Stomach smooth muscle (tissue), 2 donors: ENCODE results near the gene IDI1.
"Not testable (repeated sequence)": the region's sequence is repeated elsewhere in the genome, so short reads cannot be mapped to it uniquely, and the experiment has no call there.

ENCODE experiments used
- H3K27ac ChIP-seq: one replicate; pipeline ENCODE4 v1.7.0; 2013; ENCODE audit warnings: mild to moderate bottlenecking, low read length, inconsistent platforms
- H3K27me3 ChIP-seq, 2 donors: one replicate each; pipeline ENCODE4 v1.7.0; 2013; ENCODE audit warnings: low read length in 2 of 2; ENCODE audit not compliant: insufficient read depth in 2 of 2, control insufficient read depth in 1 of 2
- H3K36me3 ChIP-seq, 2 donors: one replicate each; pipeline ENCODE4 v1.7.0; 2013; ENCODE audit warnings: low read length in 2 of 2; ENCODE audit not compliant: control insufficient read depth in 2 of 2, insufficient read depth in 2 of 2
- H3K4me1 ChIP-seq: one replicate; pipeline ENCODE4 v1.7.0; 2013; ENCODE audit warnings: low read length; ENCODE audit not compliant: control insufficient read depth, insufficient read depth
- H3K4me3 ChIP-seq, 2 donors: one replicate each; pipeline ENCODE4 v1.7.0; 2013; ENCODE audit warnings: low read length in 2 of 2
- H3K9ac ChIP-seq, 2 donors: one replicate each; pipeline ENCODE4 v1.7.0; 2013; ENCODE audit warnings: low read length in 2 of 2, mild to moderate bottlenecking in 1 of 2
- H3K9me3 ChIP-seq, 2 donors: one replicate each; pipeline ENCODE4 v1.7.0; 2013; ENCODE audit warnings: low read length in 2 of 2; ENCODE audit not compliant: control insufficient read depth in 2 of 2
- donor health status: healthy.
- donor health status: Pancreatic carcinoma.

IDI1 gene

GRCh38 chr10:1011696-1012095, 37.2 kb downstream of the IDI1 start:
- no peak overlapping the region for H3K4me3 ChIP-seq
- peaks cover 62 to 72% of the 10 kb centered on the region in 2 donors for H3K36me3 ChIP-seq
- no peak overlapping the region for H3K9ac ChIP-seq
- H3K9me3 ChIP-seq = no peaks in the 10 kb centered on the region
- no peaks in the 10 kb centered on the region for H3K4me1 ChIP-seq
- no peak overlapping the region for H3K27ac ChIP-seq
- no peaks in the 10 kb centered on the region for H3K27me3 ChIP-seq

GRCh38 chr10:1010703-1011102, 38.2 kb downstream of the IDI1 start:
- Histone ChIP-seq H3K27me3 (no peaks in the 10 kb centered on the region), H3K9ac (no peak overlapping the region), H3K36me3 (peaks cover 62 to 72% of the 10 kb centered on the region in 2 donors), H3K4me3 (no peak overlapping the region), H3K9me3 (no peaks in the 10 kb centered on the region), H3K4me1 (no peaks in the 10 kb centered on the region), H3K27ac (no peak overlapping the region)

- H3K36me3 ChIP-seq = peaks cover 66 to 72% of the 10 kb centered on the region in 2 donors
- H3K27me3 ChIP-seq, H3K9ac ChIP-seq, H3K9me3 ChIP-seq, H3K4me1 ChIP-seq, H3K27ac ChIP-seq, H3K4me3 ChIP-seq: not testable (repeated sequence)
These were observed 39.0 kb downstream of the IDI1 start for GRCh38 chr10:1009947-1010346.

GRCh38 chr10:1009071-1009494, 39.8 kb downstream of the IDI1 start:
- Histone ChIP-seq H3K36me3 (peaks cover 73 to 74% of the 10 kb centered on the region in 2 donors), H3K27ac (no peak overlapping the region), H3K4me3 (no peak overlapping the region)

GRCh38 chr10:1007583-1007982, 41.3 kb downstream of the IDI1 start:
- Histone ChIP-seq H3K9ac (no peak overlapping the region), H3K4me3 (no peak overlapping the region), H3K36me3 (peaks cover 79 to 81% of the 10 kb centered on the region in 2 donors), H3K27ac (no peak overlapping the region), H3K4me1 (no peaks in the 10 kb centered on the region), H3K9me3 (no peaks in the 10 kb centered on the region), H3K27me3 (no peaks in the 10 kb centered on the region)

More at GRCh38 chr10:1009071-1009494, 39.8 kb downstream of the IDI1 start:
- Histone ChIP-seq H3K27me3 (no peaks in the 10 kb centered on the region), H3K9ac (no peak overlapping the region), H3K4me1 (no peaks in the 10 kb centered on the region), H3K9me3 (no peaks in the 10 kb centered on the region)

- Histone ChIP-seq H3K4me3 (no peak overlapping the region), H3K36me3 (peaks cover 74 to 75% of the 10 kb centered on the region in 2 donors), H3K4me1 (no peaks in the 10 kb centered on the region), H3K27me3 (no peaks in the 10 kb centered on the region), H3K9ac (no peak overlapping the region), H3K9me3 (peaks cover 0 to 3% of the 10 kb centered on the region in 2 donors), H3K27ac (no peak overlapping the region)
These were observed 42.3 kb downstream of the IDI1 start for GRCh38 chr10:1006573-1006972.

- Histone ChIP-seq H3K4me3 (no peak overlapping the region), H3K4me1 (no peaks in the 10 kb centered on the region), H3K27ac (no peak overlapping the region), H3K9me3 (peaks cover 0 to 3% of the 10 kb centered on the region in 2 donors), H3K36me3 (peaks cover 68 to 71% of the 10 kb centered on the region in 2 donors), H3K27me3 (no peaks in the 10 kb centered on the region), H3K9ac (no peak overlapping the region)
These were observed 44.8 kb downstream of the IDI1 start for GRCh38 chr10:1003884-1004670.

- Histone ChIP-seq H3K4me3 (no peak overlapping the region), H3K9ac (no peak overlapping the region), H3K9me3 (peaks cover 0 to 3% of the 10 kb centered on the region in 2 donors), H3K27me3 (no peaks in the 10 kb centered on the region), H3K36me3 (peaks cover 71 to 73% of the 10 kb centered on the region in 2 donors), H3K4me1 (no peaks in the 10 kb centered on the region), H3K27ac (no peak overlapping the region)
These were observed 46.4 kb downstream of the IDI1 start for GRCh38 chr10:1002425-1003006.

GRCh38 chr10:997266-998022, 51.5 kb downstream of the IDI1 start:
- H3K9ac ChIP-seq = no peak overlapping the region

GRCh38 chr10:996031-996430, 52.9 kb downstream of the IDI1 start:
- Histone ChIP-seq H3K27me3 (no peaks in the 10 kb centered on the region), H3K27ac (no peak overlapping the region), H3K36me3 (peaks cover 51 to 58% of the 10 kb centered on the region in 2 donors), H3K4me1 (no peaks in the 10 kb centered on the region), H3K9ac (no peak overlapping the region), H3K4me3 (no peak overlapping the region), H3K9me3 (no peaks in the 10 kb centered on the region)

More at GRCh38 chr10:997266-998022, 51.5 kb downstream of the IDI1 start:
- no peak overlapping the region for H3K27ac ChIP-seq
- peaks cover 59 to 68% of the 10 kb centered on the region in 2 donors for H3K36me3 ChIP-seq
- no peaks in the 10 kb centered on the region for H3K27me3 ChIP-seq
- H3K4me1 ChIP-seq = no peaks in the 10 kb centered on the region
- peaks cover 0 to 3% of the 10 kb centered on the region in 2 donors for H3K9me3 ChIP-seq
- H3K4me3 ChIP-seq = no peak overlapping the region
